Stimulated activated naive CD8-positive, alpha-beta T cell treated with anti-CD3 and anti-CD28 coated beads, Interleukin-15, amount 100 ng/mL, for 72 hours (primary cell): ENCODE data around the gene TOGARAM2.

ENCODE experiments used
- ATAC-seq: fragments of 150-1000 bp; cut with Tn5 transposase; 2 replicates; pipeline ENCODE4 v1.10.0; 2021; ENCODE audit warnings: mild to moderate bottlenecking, moderate library complexity
- DNase-seq, 2 donors: peaks; one replicate each; pipeline ENCODE4 v3.0.0; 2021 to 2022
- H3K27ac Mint-ChIP-seq, 2 donors: one replicate each; pipeline ENCODE4 v1.8.0; 2022; ENCODE audit warnings: mild to moderate bottlenecking in 2 of 2, mixed read lengths in 2 of 2, moderate library complexity in 2 of 2
- H3K27me3 Mint-ChIP-seq: one replicate; pipeline ENCODE4 v1.8.0; 2022; ENCODE audit warnings: mixed read lengths
- H3K4me1 Mint-ChIP-seq: one replicate; pipeline ENCODE4 v1.8.0; 2022; ENCODE audit warnings: mild to moderate bottlenecking, mixed read lengths
- H3K4me3 Mint-ChIP-seq, 2 donors: one replicate each; pipeline ENCODE4 v1.8.0; 2022; ENCODE audit warnings: mild to moderate bottlenecking in 2 of 2, mixed read lengths in 2 of 2, moderate library complexity in 1 of 2
- H3K9me3 Mint-ChIP-seq, 2 donors: one replicate each; pipeline ENCODE4 v1.8.0; 2022; ENCODE audit warnings: mixed read lengths in 2 of 2

Gene TOGARAM2

GRCh38 chr2:29017716-29018435, 36.8 kb downstream of the TOGARAM2 start:
- H3K27me3 Mint-ChIP-seq = no peaks in the 10 kb centered on the region
- no peak overlapping the region for H3K4me3 Mint-ChIP-seq
- ATAC-seq (no peak), DNase-seq (no peak)
- H3K4me1 Mint-ChIP-seq = peaks cover 48% of the 10 kb centered on the region
- peak overlapping the region in 1 of 2 donors; percentile 78 for H3K27ac Mint-ChIP-seq
- H3K9me3 Mint-ChIP-seq = no peaks in the 10 kb centered on the region

GRCh38 chr2:29021886-29022285, 40.8 kb downstream of the TOGARAM2 start:
- ATAC-seq (peak; percentile 19), DNase-seq (no peak)
- no peaks in the 10 kb centered on the region for H3K27me3 Mint-ChIP-seq
- no peak overlapping the region for H3K4me3 Mint-ChIP-seq
- H3K4me1 Mint-ChIP-seq = peaks cover 7% of the 10 kb centered on the region
- no peak overlapping the region for H3K27ac Mint-ChIP-seq
- no peaks in the 10 kb centered on the region for H3K9me3 Mint-ChIP-seq

- Mint-ChIP-seq H3K27me3 (no peaks in the 10 kb centered on the region), H3K27ac (no peak overlapping the region), H3K4me3 (no peak overlapping the region), H3K4me1 (peaks cover 5% of the 10 kb centered on the region), H3K9me3 (no peaks in the 10 kb centered on the region)
- ATAC-seq (no peak), DNase-seq (no peak)
Observed at GRCh38 chr2:29022679-29023078, 41.6 kb downstream of the TOGARAM2 start.

- no peak overlapping the region for H3K27ac Mint-ChIP-seq
- DNase-seq (no peak), ATAC-seq (no peak)
- peaks cover under 1% of the 10 kb centered on the region for H3K4me1 Mint-ChIP-seq
- no peaks in the 10 kb centered on the region for H3K27me3 Mint-ChIP-seq
- H3K4me3 Mint-ChIP-seq = no peak overlapping the region
- no peaks in the 10 kb centered on the region for H3K9me3 Mint-ChIP-seq
Observed at GRCh38 chr2:29023188-29023587, 42.1 kb downstream of the TOGARAM2 start.

GRCh38 chr2:29024882-29025430, 43.9 kb downstream of the TOGARAM2 start:
- no peaks in the 10 kb centered on the region for H3K27me3 Mint-ChIP-seq

GRCh38 chr2:29025711-29026110, 44.6 kb downstream of the TOGARAM2 start:
- no peak overlapping the region for H3K4me3 Mint-ChIP-seq
- no peaks in the 10 kb centered on the region for H3K27me3 Mint-ChIP-seq
- H3K27ac Mint-ChIP-seq = no peak overlapping the region
- no peaks in the 10 kb centered on the region for H3K4me1 Mint-ChIP-seq
- no peak for ATAC-seq
- no peaks in the 10 kb centered on the region for H3K9me3 Mint-ChIP-seq
- no peak for DNase-seq

More at GRCh38 chr2:29024882-29025430, 43.9 kb downstream of the TOGARAM2 start:
- no peaks in the 10 kb centered on the region for H3K4me1 Mint-ChIP-seq
- H3K9me3 Mint-ChIP-seq = no peaks in the 10 kb centered on the region
- no peak overlapping the region for H3K27ac Mint-ChIP-seq
- H3K4me3 Mint-ChIP-seq = no peak overlapping the region
- DNase-seq (no peak), ATAC-seq (no peak)

- no peak for ATAC-seq
- Mint-ChIP-seq H3K9me3 (no peaks in the 10 kb centered on the region), H3K4me3 (no peak overlapping the region), H3K4me1 (peaks cover 10% of the 10 kb centered on the region), H3K27ac (no peak overlapping the region), H3K27me3 (no peaks in the 10 kb centered on the region)
- no peak for DNase-seq
Observed at GRCh38 chr2:29031046-29031445, 49.9 kb downstream of the TOGARAM2 start.

GRCh38 chr2:29032189-29032588, 51.1 kb downstream of the TOGARAM2 start:
- Mint-ChIP-seq H3K27me3 (no peaks in the 10 kb centered on the region), H3K4me3 (no peak overlapping the region), H3K4me1 (peaks cover 10% of the 10 kb centered on the region), H3K9me3 (no peaks in the 10 kb centered on the region), H3K27ac (no peak overlapping the region)
- DNase-seq = no peak
- no peak for ATAC-seq

- no peaks in the 10 kb centered on the region for H3K27me3 Mint-ChIP-seq
- peaks cover 10% of the 10 kb centered on the region for H3K4me1 Mint-ChIP-seq
- H3K4me3 Mint-ChIP-seq = no peak overlapping the region
- ATAC-seq (no peak), DNase-seq (no peak)
- no peaks in the 10 kb centered on the region for H3K9me3 Mint-ChIP-seq
- H3K27ac Mint-ChIP-seq = no peak overlapping the region
Observed at GRCh38 chr2:29033172-29033571, 52.1 kb downstream of the TOGARAM2 start.

- Mint-ChIP-seq H3K27ac (no peak overlapping the region), H3K4me1 (peaks cover 10% of the 10 kb centered on the region), H3K27me3 (no peaks in the 10 kb centered on the region)
Observed at GRCh38 chr2:29033656-29034055, 52.6 kb downstream of the TOGARAM2 start.

GRCh38 chr2:29035016-29035745, 54.1 kb downstream of the TOGARAM2 start:
- H3K27ac Mint-ChIP-seq = no peak overlapping the region
- no peaks in the 10 kb centered on the region for H3K9me3 Mint-ChIP-seq
- peak; percentile 31 for ATAC-seq
- no peak overlapping the region for H3K4me3 Mint-ChIP-seq
- no peaks in the 10 kb centered on the region for H3K27me3 Mint-ChIP-seq
- DNase-seq = no peak
- H3K4me1 Mint-ChIP-seq = peaks cover 10% of the 10 kb centered on the region

More at GRCh38 chr2:29033656-29034055, 52.6 kb downstream of the TOGARAM2 start:
- no peak for DNase-seq
- Mint-ChIP-seq H3K9me3 (no peaks in the 10 kb centered on the region), H3K4me3 (no peak overlapping the region)
- no peak for ATAC-seq

GRCh38 chr2:29039718-29040480, 58.8 kb downstream of the TOGARAM2 start:
- Mint-ChIP-seq H3K27ac (no peak overlapping the region), H3K27me3 (no peaks in the 10 kb centered on the region)
- ATAC-seq = no peak

GRCh38 chr2:29040552-29040951, 59.5 kb downstream of the TOGARAM2 start:
- Mint-ChIP-seq H3K9me3 (no peaks in the 10 kb centered on the region), H3K27me3 (no peaks in the 10 kb centered on the region), H3K27ac (peak overlapping the region in 1 of 2 donors; percentile 86), H3K4me3 (no peak overlapping the region), H3K4me1 (no peaks in the 10 kb centered on the region)
- ATAC-seq (no peak), DNase-seq (no peak)

More at GRCh38 chr2:29039718-29040480, 58.8 kb downstream of the TOGARAM2 start:
- H3K9me3 Mint-ChIP-seq = no peaks in the 10 kb centered on the region
- H3K4me3 Mint-ChIP-seq = no peak overlapping the region
- H3K4me1 Mint-ChIP-seq = no peaks in the 10 kb centered on the region
- no peak for DNase-seq

- DNase-seq = no peak
- no peaks in the 10 kb centered on the region for H3K27me3 Mint-ChIP-seq
- no peaks in the 10 kb centered on the region for H3K4me1 Mint-ChIP-seq
- no peak overlapping the region for H3K27ac Mint-ChIP-seq
- no peaks in the 10 kb centered on the region for H3K9me3 Mint-ChIP-seq
- no peak overlapping the region for H3K4me3 Mint-ChIP-seq
- no peak for ATAC-seq
Observed at GRCh38 chr2:29041161-29041660, 60.1 kb downstream of the TOGARAM2 start.

- ATAC-seq (no peak), DNase-seq (no peak)
- no peaks in the 10 kb centered on the region for H3K27me3 Mint-ChIP-seq
- H3K4me3 Mint-ChIP-seq = no peak overlapping the region
- H3K27ac Mint-ChIP-seq = peak overlapping the region in 1 of 2 donors; percentile 83
- no peaks in the 10 kb centered on the region for H3K4me1 Mint-ChIP-seq
- H3K9me3 Mint-ChIP-seq = no peaks in the 10 kb centered on the region
Observed at GRCh38 chr2:29042561-29043075, 61.5 kb downstream of the TOGARAM2 start.
